ENCODE results near the gene USP7. TPM values are rescaled to one million over a fixed set of nuclear protein-coding genes. Genes with fewer than 3 reads are reported as not detected.

The USP7 gene
- total RNA-seq, 2 donors from 2014 or later = 60.2 to 84.9 TPM

DNA sequence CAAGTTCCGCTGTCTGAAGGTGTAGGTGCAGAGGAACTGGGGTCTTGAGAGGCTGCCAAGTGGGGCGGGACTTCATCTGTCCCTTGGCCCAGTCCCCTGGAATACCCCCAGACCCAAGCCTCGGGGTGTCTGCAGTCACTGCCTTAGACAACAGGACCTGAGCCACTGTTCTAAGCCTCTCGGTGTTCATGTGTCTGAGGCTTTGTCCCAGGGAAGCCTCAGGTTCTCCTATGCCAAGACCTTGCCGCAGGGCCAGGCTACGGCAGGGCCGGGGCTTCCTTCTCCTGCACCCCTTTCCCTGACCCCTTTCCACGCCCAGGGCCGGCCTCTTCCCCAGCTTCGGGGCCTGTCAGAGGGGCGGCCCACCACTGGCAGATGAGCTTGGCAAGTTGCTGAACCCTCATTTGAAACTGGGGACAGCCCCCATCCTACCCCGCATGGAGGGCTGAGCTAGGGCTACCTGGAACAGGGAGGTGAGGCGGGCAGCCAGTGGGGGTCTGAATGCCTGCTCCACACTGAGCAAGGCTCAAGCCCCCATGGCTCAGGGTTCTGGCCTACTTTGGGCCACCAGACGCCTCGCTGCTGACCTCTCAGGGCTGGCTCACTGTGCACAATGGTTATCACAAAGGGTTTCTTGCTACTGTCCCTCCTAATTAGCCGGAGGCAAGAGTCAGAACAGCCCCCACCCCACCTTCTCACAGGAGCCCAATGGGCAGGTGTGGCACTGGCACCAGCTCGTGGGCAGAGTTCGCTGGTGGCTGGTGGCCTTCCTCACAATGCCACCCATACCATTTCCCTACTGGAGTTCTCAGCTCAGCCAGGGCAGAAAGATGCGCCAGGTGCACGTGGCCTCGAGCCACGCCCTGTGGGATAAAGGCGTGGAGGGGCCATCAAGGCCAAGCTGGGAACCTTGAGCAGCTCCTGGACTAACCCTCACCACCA lies 74.5 kb downstream of the USP7 start:
- H3K27ac ChIP-seq = no peak overlapping the region
- 79% methylated on average over 22 of the region's 23 CpGs for WGBS
- TF ChIP-seq, protein P1, sequence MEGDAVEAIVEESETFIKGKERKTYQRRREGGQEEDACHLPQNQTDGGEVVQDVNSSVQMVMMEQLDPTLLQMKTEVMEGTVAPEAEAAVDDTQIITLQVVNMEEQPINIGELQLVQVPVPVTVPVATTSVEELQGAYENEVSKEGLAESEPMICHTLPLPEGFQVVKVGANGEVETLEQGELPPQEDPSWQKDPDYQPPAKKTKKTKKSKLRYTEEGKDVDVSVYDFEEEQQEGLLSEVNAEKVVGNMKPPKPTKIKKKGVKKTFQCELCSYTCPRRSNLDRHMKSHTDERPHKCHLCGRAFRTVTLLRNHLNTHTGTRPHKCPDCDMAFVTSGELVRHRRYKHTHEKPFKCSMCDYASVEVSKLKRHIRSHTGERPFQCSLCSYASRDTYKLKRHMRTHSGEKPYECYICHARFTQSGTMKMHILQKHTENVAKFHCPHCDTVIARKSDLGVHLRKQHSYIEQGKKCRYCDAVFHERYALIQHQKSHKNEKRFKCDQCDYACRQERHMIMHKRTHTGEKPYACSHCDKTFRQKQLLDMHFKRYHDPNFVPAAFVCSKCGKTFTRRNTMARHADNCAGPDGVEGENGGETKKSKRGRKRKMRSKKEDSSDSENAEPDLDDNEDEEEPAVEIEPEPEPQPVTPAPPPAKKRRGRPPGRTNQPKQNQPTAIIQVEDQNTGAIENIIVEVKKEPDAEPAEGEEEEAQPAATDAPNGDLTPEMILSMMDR (IDR thresholded peaks at IDR 0.05) = no peak
- TF ChIP-seq POLR2A (IDR thresholded peaks at IDR 0.05) = no peak
- TF ChIP-seq POLR2AphosphoS5 (IDR thresholded peaks at IDR 0.05) = no peak
- H3K36me3 ChIP-seq = peaks cover 4 to 9% of the 10 kb centered on the region in 2 donors
- no peak for DNase-seq (ENCODE audit: low spot score)
- H3K9me3 ChIP-seq = no peaks in the 10 kb centered on the region
- H3K4me1 ChIP-seq (replicated peaks) = no peaks in the 10 kb centered on the region
- H3K27me3 ChIP-seq (replicated peaks; ENCODE audit: insufficient read depth) = no peaks in the 10 kb centered on the region
- intact Hi-C loops (cut with DNase I) = no loop called here
- no peak overlapping the region for H3K4me3 ChIP-seq

GRCh38 chr16:8887952-8888560 lies 75.7 kb downstream of the USP7 start:
- intact Hi-C loops (cut with DNase I) = no loop called here
- DNase-seq (ENCODE audit: low spot score) = peak; percentile 56
- Histone ChIP-seq H3K9me3 (no peaks in the 10 kb centered on the region), H3K27ac (no peak overlapping the region), H3K4me1 (replicated peaks) (no peaks in the 10 kb centered on the region), H3K4me3 (no peak overlapping the region), H3K27me3 (replicated peaks; ENCODE audit: insufficient read depth) (no peaks in the 10 kb centered on the region), H3K36me3 (no peaks in the 10 kb centered on the region)
- WGBS = 75% methylated on average over 15 of the region's 16 CpGs
- TF ChIP-seq POLR2A (IDR thresholded peaks at IDR 0.05) = no peak
- no peak for TF ChIP-seq POLR2AphosphoS5 (IDR thresholded peaks at IDR 0.05)
- TF ChIP-seq, protein P1 (IDR thresholded peaks at IDR 0.05) = no peak

GRCh38 chr16:8887431-8887765 lies 76.3 kb downstream of the USP7 start:
- Histone ChIP-seq H3K9me3 (no peaks in the 10 kb centered on the region), H3K36me3 (no peaks in the 10 kb centered on the region), H3K4me1 (replicated peaks) (no peaks in the 10 kb centered on the region), H3K27me3 (replicated peaks; ENCODE audit: insufficient read depth) (no peaks in the 10 kb centered on the region), H3K4me3 (no peak overlapping the region), H3K27ac (no peak overlapping the region)
- TF ChIP-seq POLR2AphosphoS5 (IDR thresholded peaks at IDR 0.05) (no peak), POLR2A (IDR thresholded peaks at IDR 0.05) (no peak)
- TF ChIP-seq, protein P1 (IDR thresholded peaks at IDR 0.05) = no peak
- DNase-seq (ENCODE audit: low spot score) = no peak
- WGBS = 85% methylated on average over 6 of the region's 6 CpGs
- intact Hi-C loops (cut with DNase I) = no loop called here

GRCh38 chr16:8886593-8887430 lies 76.9 kb downstream of the USP7 start:
- DNase-seq (ENCODE audit: low spot score) = no peak
- Histone ChIP-seq H3K4me3 (no peak overlapping the region), H3K9me3 (no peaks in the 10 kb centered on the region), H3K27ac (no peak overlapping the region), H3K4me1 (replicated peaks) (no peaks in the 10 kb centered on the region), H3K36me3 (no peaks in the 10 kb centered on the region), H3K27me3 (replicated peaks; ENCODE audit: insufficient read depth) (no peaks in the 10 kb centered on the region)
- intact Hi-C loops (cut with DNase I) = no loop called here
- TF ChIP-seq POLR2A (IDR thresholded peaks at IDR 0.05) = no peak
- WGBS = 70% methylated on average over 19 of the region's 19 CpGs

Measured in prostate gland (tissue), 2 donors.